HepG2 (cell line): ENCODE data around the gene COX8C. TPM values are rescaled to one million over a fixed set of nuclear protein-coding genes. Genes with fewer than 3 reads are reported as not detected.

Experiments
- ATRX ChIP-seq: sonication (generic); formaldehyde crosslinking; IDR thresholded peaks from 2 replicates; pipeline ENCODE4 v1.4.0; 2020; ENCODE audit warnings: missing genetic modification reagents, borderline replicate concordance
- ZBTB3 ChIP-seq: sonication (generic); formaldehyde crosslinking; IDR thresholded peaks from 2 replicates; pipeline ENCODE4 v1.4.0; 2020; ENCODE audit warnings: low read depth, mild to moderate bottlenecking, moderate library complexity, missing genetic modification reagents, borderline replicate concordance
- polyA plus RNA-seq, 8 experiments: library from polyadenylated mRNA; depleted of rRNA in 3 of 8; stranded (reverse) in 7 of 8; unstranded in 1 of 8; fragments of >200 nt; fragmentation: Illumina TruSeq in 4 of 8; extraction: Trizol in 4 of 8; gene quantifications; 2 replicates each; pipeline versions ENCODE4 v1.2.1 to v1.2.3, GENCODE V29; 2011 to 2016; ENCODE audit warnings: low read depth in 4 of 8, missing spikeins in 1 of 8, mixed read lengths in 1 of 8; ENCODE audit not compliant: insufficient read depth in 1 of 8
- total RNA-seq, 5 experiments: library from RNA; depleted of rRNA; stranded (reverse); fragments of >200 nt; fragmentation: Illumina TruSeq; extraction: Trizol; gene quantifications; 2 replicates each; pipeline ENCODE4 v1.2.3, GENCODE V29; 2016; ENCODE audit warnings: low read depth in 1 of 5
- TF ChIP-seq, protein P1 (sequence below): sonication (generic); formaldehyde crosslinking; IDR thresholded peaks from 2 replicates; pipeline ENCODE4 v1.4.0; 2020; ENCODE audit warnings: missing genetic modification reagents
- TF ChIP-seq, protein P2 (sequence below): sonication (generic); formaldehyde crosslinking; IDR thresholded peaks from 2 replicates; pipeline ENCODE4 v1.5.1; 2020; ENCODE audit warnings: mild to moderate bottlenecking, missing genetic modification reagents, moderate library complexity

COX8C gene
- total and polyA plus RNA-seq, 2 of the 13 experiments (the other 11 are each of a cell fraction or from before 2014, with no cell fraction given) = not detected

DNA sequence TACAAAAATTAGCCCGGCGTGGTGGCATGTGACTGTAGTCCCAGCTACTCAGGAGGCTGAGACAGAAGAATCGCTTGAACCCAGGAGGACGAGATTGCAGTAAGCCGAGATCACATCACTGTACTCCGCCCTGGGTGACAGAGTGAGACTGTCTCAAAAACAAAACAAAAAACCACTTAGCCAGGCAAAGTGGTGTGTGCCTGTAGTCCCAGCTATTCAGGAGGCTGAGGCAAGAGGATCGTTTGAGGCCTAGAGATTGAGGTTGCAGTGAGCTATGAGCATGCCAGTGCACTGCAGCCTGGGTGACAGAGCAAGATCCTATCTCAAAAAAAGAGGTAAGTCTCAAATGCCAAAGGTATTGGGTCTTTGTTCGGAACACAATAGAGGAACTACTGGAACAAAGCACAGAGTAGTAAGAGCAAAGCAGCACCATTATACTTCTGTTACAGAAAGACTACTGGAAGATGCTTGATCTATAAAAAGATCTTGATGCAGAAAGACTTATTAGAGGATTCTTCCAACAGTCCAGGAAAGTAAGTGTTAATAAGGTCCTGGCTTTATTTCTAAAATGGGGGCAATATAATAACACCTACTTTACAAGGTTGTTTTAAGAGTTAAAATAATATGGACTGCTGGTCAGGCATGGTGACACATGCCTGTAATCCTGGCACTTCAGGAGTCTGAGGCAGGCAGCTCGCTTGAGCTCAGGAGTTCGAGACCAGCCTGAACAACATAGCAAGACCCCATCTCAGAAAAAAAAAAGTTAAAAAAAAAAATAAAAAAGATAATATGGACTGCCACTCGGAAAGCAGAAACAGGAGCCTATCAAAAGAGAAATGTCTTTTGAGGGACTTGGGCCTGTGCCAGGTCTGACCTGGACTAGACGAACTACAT is 44.0 kb upstream of the COX8C start (continued):
- TF ChIP-seq, protein P1, sequence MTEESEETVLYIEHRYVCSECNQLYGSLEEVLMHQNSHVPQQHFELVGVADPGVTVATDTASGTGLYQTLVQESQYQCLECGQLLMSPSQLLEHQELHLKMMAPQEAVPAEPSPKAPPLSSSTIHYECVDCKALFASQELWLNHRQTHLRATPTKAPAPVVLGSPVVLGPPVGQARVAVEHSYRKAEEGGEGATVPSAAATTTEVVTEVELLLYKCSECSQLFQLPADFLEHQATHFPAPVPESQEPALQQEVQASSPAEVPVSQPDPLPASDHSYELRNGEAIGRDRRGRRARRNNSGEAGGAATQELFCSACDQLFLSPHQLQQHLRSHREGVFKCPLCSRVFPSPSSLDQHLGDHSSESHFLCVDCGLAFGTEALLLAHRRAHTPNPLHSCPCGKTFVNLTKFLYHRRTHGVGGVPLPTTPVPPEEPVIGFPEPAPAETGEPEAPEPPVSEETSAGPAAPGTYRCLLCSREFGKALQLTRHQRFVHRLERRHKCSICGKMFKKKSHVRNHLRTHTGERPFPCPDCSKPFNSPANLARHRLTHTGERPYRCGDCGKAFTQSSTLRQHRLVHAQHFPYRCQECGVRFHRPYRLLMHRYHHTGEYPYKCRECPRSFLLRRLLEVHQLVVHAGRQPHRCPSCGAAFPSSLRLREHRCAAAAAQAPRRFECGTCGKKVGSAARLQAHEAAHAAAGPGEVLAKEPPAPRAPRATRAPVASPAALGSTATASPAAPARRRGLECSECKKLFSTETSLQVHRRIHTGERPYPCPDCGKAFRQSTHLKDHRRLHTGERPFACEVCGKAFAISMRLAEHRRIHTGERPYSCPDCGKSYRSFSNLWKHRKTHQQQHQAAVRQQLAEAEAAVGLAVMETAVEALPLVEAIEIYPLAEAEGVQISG = no peak
- TF ChIP-seq, protein P2, sequence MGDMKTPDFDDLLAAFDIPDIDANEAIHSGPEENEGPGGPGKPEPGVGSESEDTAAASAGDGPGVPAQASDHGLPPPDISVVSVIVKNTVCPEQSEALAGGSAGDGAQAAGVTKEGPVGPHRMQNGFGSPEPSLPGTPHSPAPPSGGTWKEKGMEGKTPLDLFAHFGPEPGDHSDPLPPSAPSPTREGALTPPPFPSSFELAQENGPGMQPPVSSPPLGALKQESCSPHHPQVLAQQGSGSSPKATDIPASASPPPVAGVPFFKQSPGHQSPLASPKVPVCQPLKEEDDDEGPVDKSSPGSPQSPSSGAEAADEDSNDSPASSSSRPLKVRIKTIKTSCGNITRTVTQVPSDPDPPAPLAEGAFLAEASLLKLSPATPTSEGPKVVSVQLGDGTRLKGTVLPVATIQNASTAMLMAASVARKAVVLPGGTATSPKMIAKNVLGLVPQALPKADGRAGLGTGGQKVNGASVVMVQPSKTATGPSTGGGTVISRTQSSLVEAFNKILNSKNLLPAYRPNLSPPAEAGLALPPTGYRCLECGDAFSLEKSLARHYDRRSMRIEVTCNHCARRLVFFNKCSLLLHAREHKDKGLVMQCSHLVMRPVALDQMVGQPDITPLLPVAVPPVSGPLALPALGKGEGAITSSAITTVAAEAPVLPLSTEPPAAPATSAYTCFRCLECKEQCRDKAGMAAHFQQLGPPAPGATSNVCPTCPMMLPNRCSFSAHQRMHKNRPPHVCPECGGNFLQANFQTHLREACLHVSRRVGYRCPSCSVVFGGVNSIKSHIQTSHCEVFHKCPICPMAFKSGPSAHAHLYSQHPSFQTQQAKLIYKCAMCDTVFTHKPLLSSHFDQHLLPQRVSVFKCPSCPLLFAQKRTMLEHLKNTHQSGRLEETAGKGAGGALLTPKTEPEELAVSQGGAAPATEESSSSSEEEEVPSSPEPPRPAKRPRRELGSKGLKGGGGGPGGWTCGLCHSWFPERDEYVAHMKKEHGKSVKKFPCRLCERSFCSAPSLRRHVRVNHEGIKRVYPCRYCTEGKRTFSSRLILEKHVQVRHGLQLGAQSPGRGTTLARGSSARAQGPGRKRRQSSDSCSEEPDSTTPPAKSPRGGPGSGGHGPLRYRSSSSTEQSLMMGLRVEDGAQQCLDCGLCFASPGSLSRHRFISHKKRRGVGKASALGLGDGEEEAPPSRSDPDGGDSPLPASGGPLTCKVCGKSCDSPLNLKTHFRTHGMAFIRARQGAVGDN (CRISPR knock-in tag) = no peak
- no peak for TF ChIP-seq ZBTB3
- no peak for TF ChIP-seq ATRX (CRISPR knock-in tag)
